ENCODE data around the gene CDKL5.

- TF ChIP-seq CTCF (IDR thresholded peaks at IDR 0.05; ENCODE audit: insufficient read depth, low read depth, low read length) (no peak), EZH2 (IDR thresholded peaks at IDR 0.05; ENCODE audit: insufficient read depth, low read length) (no peak)
These were observed 140.3 kb downstream of the CDKL5 start for GRCh38 chrX:18565727-18566126.
